ENCODE data around the gene CAVIN3.

GRCh38 chr11:6271598-6271997 lies 48.7 kb downstream of the CAVIN3 start:
- TF ChIP-seq EZH2 (IDR thresholded peaks at IDR 0.05; ENCODE audit: borderline replicate concordance, low read depth, low read length, severe bottlenecking), result no peak
- TF ChIP-seq, protein P1, sequence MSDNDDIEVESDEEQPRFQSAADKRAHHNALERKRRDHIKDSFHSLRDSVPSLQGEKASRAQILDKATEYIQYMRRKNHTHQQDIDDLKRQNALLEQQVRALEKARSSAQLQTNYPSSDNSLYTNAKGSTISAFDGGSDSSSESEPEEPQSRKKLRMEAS (IDR thresholded peaks at IDR 0.05; ENCODE audit: insufficient read depth, insufficient read length), result no peak
- TF ChIP-seq CTCF (IDR thresholded peaks at IDR 0.05; ENCODE audit: extremely low read depth in 1 of 2, insufficient read depth in 1 of 2, low read depth in 1 of 2, low read length in 2 of 2), result no peak
- TF ChIP-seq POLR2AphosphoS5 (IDR thresholded peaks at IDR 0.05; ENCODE audit: insufficient read depth, low read depth, low read length), result no peak
- TF ChIP-seq POLR2A (IDR thresholded peaks at IDR 0.05; ENCODE audit: low read depth, low read length), result no peak
- no peak for TF ChIP-seq JUN (IDR thresholded peaks at IDR 0.05; ENCODE audit: borderline replicate concordance, insufficient read depth, insufficient read length, low read depth)
- TF ChIP-seq GATA2 (IDR thresholded peaks at IDR 0.05; ENCODE audit: insufficient read depth, insufficient read length, low read depth, low read length), result no peak
- TF ChIP-seq MYC (IDR thresholded peaks at IDR 0.05; ENCODE audit: low read depth, low read length), result no peak
- no peak for TF ChIP-seq FOS (IDR thresholded peaks at IDR 0.05; ENCODE audit: borderline replicate concordance, insufficient read depth, low read length)
